SK-N-SH treated with all-trans-retinoic acid at 6 μM for 48 hours (cell line): Measurements from ENCODE around the gene DYSF.
A peak's percentile ranks its signal among the peaks of the same experiment; 100 is the strongest.

Experiments used
- ATAC-seq: fragments of 200-7000 bp; cut with Tn5 transposase; 3 replicates; pipeline ENCODE4 v1.9.1; 2020; ENCODE audit warnings: mild to moderate bottlenecking, moderate library complexity
- BACH2 ChIP-seq: fragments of 250-450 bp; sonication (Bioruptor Pico); IDR thresholded peaks from 2 replicates; pipeline ENCODE4 v1.9.0; 2021; ENCODE audit warnings: mild to moderate bottlenecking, borderline replicate concordance
- CREB5 ChIP-seq: fragments of 250-450 bp; sonication (Bioruptor Pico); IDR thresholded peaks from 2 replicates; pipeline ENCODE4 v1.5.1; 2020; ENCODE audit warnings: low read depth, mild to moderate bottlenecking, moderate library complexity
- CSDC2 ChIP-seq: fragments of 250-450 bp; sonication (Bioruptor Pico); IDR thresholded peaks from 2 replicates; pipeline ENCODE4 v1.5.0; 2020; ENCODE audit warnings: mild to moderate bottlenecking, moderate library complexity
- CSRNP3 ChIP-seq: fragments of 250-450 bp; sonication (Bioruptor Pico); IDR thresholded peaks from 2 replicates; pipeline ENCODE4 v1.5.1; 2021; ENCODE audit warnings: mild to moderate bottlenecking, moderate library complexity
- ESRRG ChIP-seq: fragments of 250-450 bp; sonication (Bioruptor Pico); IDR thresholded peaks from 2 replicates; pipeline ENCODE4 v1.6.1; 2021; ENCODE audit warnings: mild to moderate bottlenecking
- GLIS3 ChIP-seq: fragments of 250-450 bp; sonication (Bioruptor Pico); IDR thresholded peaks from 2 replicates; pipeline ENCODE4 v1.5.0; 2020; ENCODE audit warnings: mild to moderate bottlenecking, moderate library complexity
- ISL1 ChIP-seq: fragments of 250-450 bp; sonication (Bioruptor Pico); IDR thresholded peaks from 2 replicates; pipeline ENCODE4 v2.1.2; 2022; ENCODE audit warnings: mild to moderate bottlenecking, moderate library complexity
- PATZ1 ChIP-seq: fragments of 250-450 bp; sonication (Bioruptor Pico); IDR thresholded peaks from 2 replicates; pipeline ENCODE4 v1.8.0; 2020; ENCODE audit warnings: mild to moderate bottlenecking, moderate library complexity, borderline replicate concordance
- POU6F1 ChIP-seq: fragments of 250-450 bp; sonication (Bioruptor Pico); IDR thresholded peaks from 2 replicates; pipeline ENCODE4 v1.8.0; 2021; ENCODE audit warnings: low read depth, mild to moderate bottlenecking, moderate library complexity, borderline replicate concordance
- PPARA ChIP-seq: fragments of 250-450 bp; sonication (Bioruptor Pico); IDR thresholded peaks from 2 replicates; pipeline ENCODE4 v1.5.0; 2020; ENCODE audit warnings: mild to moderate bottlenecking, borderline replicate concordance
- SNAI2 ChIP-seq: fragments of 250-450 bp; sonication (Bioruptor Pico); IDR thresholded peaks from 2 replicates; pipeline ENCODE4 v1.5.0; 2020; ENCODE audit warnings: mild to moderate bottlenecking, moderate library complexity
- TCF4 ChIP-seq: fragments of 250-450 bp; sonication (Bioruptor Pico); IDR thresholded peaks from 2 replicates; pipeline ENCODE4 v1.8.0; 2021; ENCODE audit warnings: mild to moderate bottlenecking, moderate library complexity, borderline replicate concordance
- TOX ChIP-seq: fragments of 250-450 bp; sonication (Bioruptor Pico); IDR thresholded peaks from 2 replicates; pipeline ENCODE4 v1.8.0; 2021; ENCODE audit warnings: mild to moderate bottlenecking, moderate library complexity, borderline replicate concordance
- TSHZ2 ChIP-seq: fragments of 250-450 bp; sonication (Bioruptor Pico); IDR thresholded peaks from 2 replicates; pipeline ENCODE4 v1.5.0; 2020; ENCODE audit warnings: mild to moderate bottlenecking, moderate library complexity
- ZC3H10 ChIP-seq: fragments of 250-450 bp; sonication (Bioruptor Pico); IDR thresholded peaks from 2 replicates; pipeline ENCODE4 v1.5.1; 2021; ENCODE audit warnings: mild to moderate bottlenecking, moderate library complexity
- ZFP3 ChIP-seq: fragments of 250-450 bp; sonication (Bioruptor Pico); IDR thresholded peaks from 2 replicates; pipeline ENCODE4 v1.5.0; 2020; ENCODE audit warnings: mild to moderate bottlenecking, moderate library complexity
- ZFP30 ChIP-seq: fragments of 450-650 bp; formaldehyde crosslinking; IDR thresholded peaks from 2 replicates; pipeline ENCODE4 v1.5.0; 2022; ENCODE audit warnings: mild to moderate bottlenecking, moderate library complexity
- ZNF565 ChIP-seq: fragments of 450-650 bp; formaldehyde crosslinking; conservative IDR thresholded peaks from 2 replicates; pipeline ENCODE4 v1.5.0; 2020; ENCODE audit warnings: low read depth, mild to moderate bottlenecking, moderate library complexity
- ZNF70 ChIP-seq: fragments of 450-650 bp; formaldehyde crosslinking; IDR thresholded peaks from 2 replicates; pipeline ENCODE4 v1.5.0; 2020; ENCODE audit warnings: mild to moderate bottlenecking, moderate library complexity

DYSF gene

GRCh38 chr2:71591044-71591443 is 137.7 kb downstream of the DYSF start:
- TF ChIP-seq ZC3H10 (CRISPR knock-in tag) (no peak), CREB5 (CRISPR knock-in tag) (no peak), TCF4 (CRISPR knock-in tag) (no peak), ZFP3 (CRISPR knock-in tag) (peak; percentile 77), TOX (CRISPR knock-in tag) (no peak), CSRNP3 (no peak)
- no peak for ATAC-seq

- ATAC-seq, result no peak
- TF ChIP-seq ZNF565 (CRISPR knock-in tag) (no peak), TSHZ2 (no peak), SNAI2 (CRISPR knock-in tag) (no peak), GLIS3 (CRISPR knock-in tag) (no peak), PPARA (no peak), CSDC2 (CRISPR knock-in tag) (no peak), TCF4 (CRISPR knock-in tag) (no peak), ZC3H10 (CRISPR knock-in tag) (no peak), ISL1 (no peak), BACH2 (no peak), ESRRG (CRISPR knock-in tag) (no peak), POU6F1 (CRISPR knock-in tag) (no peak), ZNF70 (no peak), PATZ1 (CRISPR knock-in tag) (no peak), CSRNP3 (no peak)
Measured at GRCh38 chr2:71592181-71592711, 138.9 kb downstream of the DYSF start.

GRCh38 chr2:71595569-71595968 is 142.2 kb downstream of the DYSF start:
- no peak for ATAC-seq
- no peak for TF ChIP-seq GLIS3 (CRISPR knock-in tag)
- no peak for TF ChIP-seq TCF4 (CRISPR knock-in tag)
- TF ChIP-seq ZFP30, result no peak
- TF ChIP-seq ZNF565 (CRISPR knock-in tag), result no peak
- TF ChIP-seq CSRNP3, result no peak
- no peak for TF ChIP-seq ZFP3 (CRISPR knock-in tag)
